PFSK-1 (cell line): ENCODE data around the gene TASP1.

Source experiments
- FOXP2 ChIP-seq: optimal IDR thresholded peaks from 2 replicates; pipeline ENCODE3; 2011; ENCODE audit warnings: borderline replicate concordance, control low read depth, inconsistent platforms; ENCODE audit not compliant: insufficient read depth; ENCODE audit errors: extremely low read length, extremely low read depth
- POLR2AphosphoS5 ChIP-seq: IDR thresholded peaks from 2 replicates; pipeline ENCODE4 v1.6.1; 2012; ENCODE audit warnings: low read depth, mild to moderate bottlenecking, control low read depth, low read length, moderate library complexity
- REST ChIP-seq, 2 experiments: IDR thresholded peaks; 2 replicates each; pipeline versions ENCODE4 v1.6.1 to v1.8.0; 2011 to 2012; ENCODE audit warnings: low read depth in 2 of 2, low read length in 2 of 2, control low read depth in 1 of 2, inconsistent platforms in 1 of 2, mild to moderate bottlenecking in 1 of 2, moderate library complexity in 1 of 2; ENCODE audit not compliant: insufficient read depth in 1 of 2
- SIN3A ChIP-seq: IDR thresholded peaks from 2 replicates; pipeline ENCODE4 v1.6.1; 2012; ENCODE audit warnings: mild to moderate bottlenecking, low read length, moderate library complexity, borderline replicate concordance; ENCODE audit not compliant: insufficient read depth
- TAF1 ChIP-seq: IDR thresholded peaks from 2 replicates; pipeline ENCODE4 v1.6.1; 2012; ENCODE audit warnings: low read length, control low read depth, borderline replicate concordance; ENCODE audit not compliant: insufficient read depth

Gene TASP1

GRCh38 chr20:13342469-13343242 is 296.1 kb downstream of the TASP1 start:
- TF ChIP-seq POLR2AphosphoS5 (no peak), FOXP2 (no peak), SIN3A (no peak), TAF1 (no peak), REST (IDR thresholded peaks at IDR 0.05; ENCODE audit: insufficient read depth in 1 of 2, low read depth in 2 of 2, low read length in 2 of 2) (no peak)

GRCh38 chr20:13341737-13342393 is 296.9 kb downstream of the TASP1 start:
- TF ChIP-seq SIN3A (no peak), FOXP2 (no peak), TAF1 (no peak), REST (IDR thresholded peaks at IDR 0.05; ENCODE audit: insufficient read depth in 1 of 2, low read depth in 2 of 2, low read length in 2 of 2) (no peak), POLR2AphosphoS5 (no peak)

- no peak for TF ChIP-seq TAF1
Measured at GRCh38 chr20:13340088-13340487, 298.6 kb downstream of the TASP1 start.
